Measurements from ENCODE around the gene UBAC2.

GRCh38 chr13:99421758-99422585 is 221.3 kb downstream of the UBAC2 start:
- TF ChIP-seq BRCA1 (IDR thresholded peaks at IDR 0.05; ENCODE audit: low read depth, low read length), result no peak
- TF ChIP-seq SIN3A (conservative IDR thresholded peaks at IDR 0.05 in 1 of 2, IDR thresholded peaks at IDR 0.05 in 1 of 2; ENCODE audit: low read depth in 1 of 2, low read length in 2 of 2), result no peak
- no peak for TF ChIP-seq CTCF (IDR thresholded peaks at IDR 0.05; ENCODE audit: control extremely low read depth in 1 of 3, insufficient read depth in 1 of 3, low read depth in 1 of 3, low read length in 3 of 3)
- no peak for TF ChIP-seq RXRA (IDR thresholded peaks at IDR 0.05; ENCODE audit: insufficient read depth, low read depth, low read length)
- no peak for TF ChIP-seq JUND (IDR thresholded peaks at IDR 0.05; ENCODE audit: low read length)
- no peak for TF ChIP-seq YY1 (IDR thresholded peaks at IDR 0.05; ENCODE audit: low read depth, low read length)
- TF ChIP-seq POLR2A (IDR thresholded peaks at IDR 0.05; ENCODE audit: control extremely low read depth in 1 of 2, low read depth in 2 of 2, low read length in 2 of 2), result no peak
- TF ChIP-seq EZH2 (IDR thresholded peaks at IDR 0.05; ENCODE audit: low read depth, low read length, severe bottlenecking), result no peak
- TF ChIP-seq CBX8 (IDR thresholded peaks at IDR 0.05; ENCODE audit: borderline replicate concordance, low read depth, low read length), result no peak
